ENCODE measurements around the gene SLC22A14.
A peak's percentile ranks its signal among the peaks of the same experiment; 100 is the strongest.

SLC22A14 gene

DNA sequence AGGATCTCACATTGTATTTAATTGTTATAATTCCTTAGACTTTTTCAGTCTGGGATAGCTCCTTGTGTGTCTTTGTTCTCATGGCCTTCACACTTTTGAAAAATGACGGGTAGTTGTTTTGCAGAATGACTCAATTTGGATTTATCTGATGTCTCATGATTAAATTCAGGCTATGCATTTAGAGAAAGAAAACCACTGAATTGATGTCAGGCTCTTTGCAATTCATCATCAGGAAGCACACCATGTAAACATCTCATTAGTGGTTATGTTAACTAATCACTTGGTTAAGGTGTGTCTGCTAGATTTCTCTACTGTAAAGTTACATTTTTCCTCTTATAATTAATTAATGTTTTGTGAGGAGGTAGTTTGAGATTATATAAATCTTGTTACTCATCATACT is 24.5 kb upstream of the SLC22A14 start:
- no peak for FAIRE-seq
- TF ChIP-seq POLR2AphosphoS5 (IDR thresholded peaks at IDR 0.05; ENCODE audit: low read depth, low read length), result no peak
- no peak for DNase-seq (ENCODE audit: insufficient read length)

DNA sequence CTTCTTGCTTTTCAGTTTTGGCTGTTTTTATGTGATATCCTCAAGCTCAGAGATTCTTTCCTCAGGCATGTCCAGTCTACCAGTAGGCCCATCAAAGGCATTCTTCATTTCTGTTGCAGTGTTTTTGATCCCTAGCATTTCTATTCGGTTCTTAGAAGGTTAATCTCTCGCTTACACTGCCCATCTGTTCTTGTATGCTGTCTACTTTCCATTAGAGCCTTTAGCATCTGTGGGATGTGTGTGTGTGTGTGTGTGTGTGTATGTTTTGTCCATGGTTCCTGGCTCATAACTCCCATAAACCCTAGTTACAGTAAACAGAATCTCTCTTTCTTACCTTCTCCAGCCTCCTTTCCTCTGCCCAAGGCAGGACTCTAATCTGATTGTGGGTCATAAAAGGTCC is 21.6 kb upstream of the SLC22A14 start:
- FAIRE-seq, result no peak
- TF ChIP-seq POLR2AphosphoS5 (IDR thresholded peaks at IDR 0.05; ENCODE audit: low read depth, low read length), result no peak
- no peak for TF ChIP-seq POLR2A (IDR thresholded peaks at IDR 0.05; ENCODE audit: low read depth, low read length)
- TF ChIP-seq TAF1 (IDR thresholded peaks at IDR 0.05; ENCODE audit: borderline replicate concordance, low read depth, low read length), result no peak
- DNase-seq (ENCODE audit: insufficient read length), result no peak

DNA sequence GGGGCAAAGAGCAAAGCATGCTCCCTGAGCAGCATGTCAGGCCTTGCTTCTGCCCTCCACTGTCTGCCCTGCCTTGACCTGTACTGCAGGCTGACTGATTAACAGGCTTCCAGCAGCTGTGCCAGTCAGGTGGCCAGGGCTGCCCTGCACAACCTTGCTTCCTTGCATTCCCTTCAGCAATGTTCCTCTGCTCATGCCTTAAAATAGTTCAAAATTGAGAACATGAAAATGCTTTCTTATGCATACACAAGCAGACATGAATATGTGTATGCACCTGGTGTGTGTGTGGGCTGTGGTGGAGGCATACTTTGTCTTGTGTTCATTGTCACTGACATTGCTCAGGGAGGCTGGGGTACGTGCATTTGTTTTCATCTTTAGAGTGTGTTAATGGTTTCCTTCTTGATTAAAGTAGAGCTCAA is 17.7 kb upstream of the SLC22A14 start:
- no peak for DNase-seq (ENCODE audit: insufficient read length)
- TF ChIP-seq POLR2AphosphoS5 (IDR thresholded peaks at IDR 0.05; ENCODE audit: low read depth, low read length) (no peak), POLR2A (IDR thresholded peaks at IDR 0.05; ENCODE audit: low read depth, low read length) (no peak), TAF1 (IDR thresholded peaks at IDR 0.05; ENCODE audit: borderline replicate concordance, low read depth, low read length) (no peak)
- no peak for FAIRE-seq

DNA sequence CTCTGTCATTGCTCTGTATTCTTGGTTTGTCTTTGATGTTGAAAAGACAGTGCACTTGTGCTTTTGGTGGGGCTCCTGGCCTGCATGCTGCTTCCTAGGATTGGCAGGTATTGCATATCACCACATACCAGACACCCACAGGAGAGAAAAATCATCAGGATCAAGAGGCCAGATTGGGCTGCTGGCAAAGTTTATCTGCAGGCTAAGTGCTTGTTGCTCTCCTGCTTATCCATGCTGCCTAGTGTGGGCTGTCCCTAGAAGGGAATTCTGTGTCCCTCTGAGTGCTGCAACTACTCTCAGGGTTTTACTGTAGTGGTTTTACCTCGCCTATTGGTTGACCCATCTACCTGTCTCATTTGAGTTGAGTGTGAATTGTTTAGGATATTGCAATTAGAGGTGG is 17.3 kb upstream of the SLC22A14 start:
- DNase-seq (ENCODE audit: insufficient read length), result no peak
- no peak for FAIRE-seq
- TF ChIP-seq TAF1 (IDR thresholded peaks at IDR 0.05; ENCODE audit: borderline replicate concordance, low read depth, low read length), result no peak
- TF ChIP-seq POLR2A (IDR thresholded peaks at IDR 0.05; ENCODE audit: low read depth, low read length), result no peak
- TF ChIP-seq POLR2AphosphoS5 (IDR thresholded peaks at IDR 0.05; ENCODE audit: low read depth, low read length), result no peak

DNA sequence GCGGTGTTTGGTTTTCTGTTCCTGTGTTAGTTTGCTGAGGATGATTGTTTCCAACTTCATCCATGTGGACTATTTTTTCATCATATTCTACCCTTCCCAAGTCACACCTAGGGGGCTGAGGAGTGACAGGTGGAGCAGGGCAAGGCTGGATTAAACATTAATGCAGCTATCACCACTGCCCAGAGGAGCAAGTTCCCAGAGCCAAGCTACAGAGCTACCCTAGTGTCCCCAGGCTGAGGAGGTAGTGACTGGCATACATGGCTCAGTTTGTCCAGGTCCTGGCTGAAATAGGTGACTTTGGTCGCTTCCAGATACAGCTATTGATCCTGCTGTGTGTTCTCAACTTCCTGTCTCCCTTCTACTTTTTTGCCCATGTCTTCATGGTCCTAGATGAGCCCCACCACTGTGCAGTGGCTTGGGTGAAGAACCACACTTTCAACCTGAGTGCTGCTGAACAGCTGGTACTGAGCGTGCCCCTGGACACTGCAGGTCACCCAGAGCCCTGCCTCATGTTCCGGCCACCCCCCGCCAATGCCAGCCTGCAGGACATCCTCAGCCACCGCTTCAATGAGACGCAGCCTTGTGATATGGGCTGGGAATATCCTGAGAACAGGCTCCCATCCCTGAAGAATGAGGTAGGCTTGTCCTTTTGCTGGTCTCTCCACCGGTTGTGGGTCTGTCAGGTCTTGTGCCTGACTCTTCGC is 16.3 kb upstream of the SLC22A14 start, which contains the start of gene SLC22A13:
Gene SLC22A13 (plus strand): TSS at position 209 of the 704 bp plus-strand sequence. CDS start 49 bp downstream, at position 258.
- FAIRE-seq (no peak), DNase-seq (ENCODE audit: insufficient read length) (no peak)
- TF ChIP-seq POLR2A (IDR thresholded peaks at IDR 0.05; ENCODE audit: low read depth, low read length) (no peak), POLR2AphosphoS5 (IDR thresholded peaks at IDR 0.05; ENCODE audit: low read depth, low read length) (no peak), TAF1 (IDR thresholded peaks at IDR 0.05; ENCODE audit: borderline replicate concordance, low read depth, low read length) (no peak)

DNA sequence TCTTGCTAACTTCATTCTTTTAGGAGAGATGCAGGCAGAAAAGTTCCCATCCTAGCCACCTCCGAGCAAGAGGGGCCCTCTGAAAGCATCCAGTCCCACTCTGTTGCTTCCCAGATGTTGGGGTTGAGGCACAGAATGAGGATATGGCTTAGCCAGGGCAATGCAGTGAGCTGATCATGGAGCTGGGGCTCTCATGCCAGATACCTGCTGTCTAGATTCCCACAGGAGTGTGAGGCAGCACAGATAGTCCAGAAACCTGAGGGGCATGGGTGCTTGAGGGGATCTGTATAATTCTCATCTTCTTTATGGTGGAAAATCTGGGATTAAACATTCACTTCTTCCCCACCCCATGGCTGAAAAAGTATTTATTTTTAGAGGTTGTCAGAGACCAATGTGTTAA is 15.3 kb upstream of the SLC22A14 start:
- TF ChIP-seq POLR2A (IDR thresholded peaks at IDR 0.05; ENCODE audit: low read depth, low read length) (no peak), POLR2AphosphoS5 (IDR thresholded peaks at IDR 0.05; ENCODE audit: low read depth, low read length) (no peak), TAF1 (IDR thresholded peaks at IDR 0.05; ENCODE audit: borderline replicate concordance, low read depth, low read length) (no peak)
- FAIRE-seq (no peak), DNase-seq (ENCODE audit: insufficient read length) (no peak)

DNA sequence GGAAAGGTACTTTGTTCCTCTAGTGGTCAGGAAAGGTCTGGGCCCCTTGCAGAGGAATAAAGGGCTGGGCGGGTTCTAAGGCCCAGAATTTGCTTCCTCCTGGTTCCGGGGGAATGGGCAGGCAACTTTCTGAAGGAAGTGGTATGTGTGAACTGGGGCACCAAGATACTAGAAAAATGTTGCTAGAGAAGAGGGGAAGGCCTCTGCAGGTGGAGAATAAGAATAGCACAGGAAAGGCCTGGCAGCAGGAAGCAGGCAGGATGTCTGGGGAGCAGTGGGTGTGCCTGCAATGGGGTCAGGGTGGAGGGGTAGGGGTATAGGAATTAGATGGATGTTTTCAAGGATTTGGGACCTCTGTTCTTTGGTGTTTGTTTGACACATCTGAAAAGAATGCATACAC is 14.4 kb upstream of the SLC22A14 start:
- FAIRE-seq (no peak), DNase-seq (ENCODE audit: insufficient read length) (no peak)
- TF ChIP-seq POLR2A (IDR thresholded peaks at IDR 0.05; ENCODE audit: low read depth, low read length) (no peak), TAF1 (IDR thresholded peaks at IDR 0.05; ENCODE audit: borderline replicate concordance, low read depth, low read length) (no peak), POLR2AphosphoS5 (IDR thresholded peaks at IDR 0.05; ENCODE audit: low read depth, low read length) (no peak)

DNA sequence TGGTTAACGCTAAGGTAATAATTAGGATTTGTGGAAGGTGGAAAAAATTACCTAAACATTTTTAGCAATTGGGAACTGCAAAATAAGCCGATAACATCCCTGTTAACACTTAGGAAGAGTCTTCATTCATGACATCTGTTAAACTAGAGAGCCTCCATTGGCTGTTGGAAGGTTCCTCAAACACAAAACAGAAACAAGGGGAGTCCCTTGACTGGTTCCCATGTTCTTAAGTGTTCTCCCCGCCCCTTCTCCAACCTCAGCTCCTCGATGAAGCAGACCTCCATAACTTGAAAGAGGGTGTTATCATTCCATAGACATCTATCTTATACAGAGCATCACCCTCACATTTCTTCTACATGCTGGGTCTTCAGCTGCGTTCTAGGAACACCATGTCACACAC is 14.0 kb upstream of the SLC22A14 start:
- TF ChIP-seq POLR2AphosphoS5 (IDR thresholded peaks at IDR 0.05; ENCODE audit: low read depth, low read length) (no peak), TAF1 (IDR thresholded peaks at IDR 0.05; ENCODE audit: borderline replicate concordance, low read depth, low read length) (no peak), POLR2A (IDR thresholded peaks at IDR 0.05; ENCODE audit: low read depth, low read length) (no peak)
- FAIRE-seq (no peak), DNase-seq (ENCODE audit: insufficient read length) (no peak)

DNA sequence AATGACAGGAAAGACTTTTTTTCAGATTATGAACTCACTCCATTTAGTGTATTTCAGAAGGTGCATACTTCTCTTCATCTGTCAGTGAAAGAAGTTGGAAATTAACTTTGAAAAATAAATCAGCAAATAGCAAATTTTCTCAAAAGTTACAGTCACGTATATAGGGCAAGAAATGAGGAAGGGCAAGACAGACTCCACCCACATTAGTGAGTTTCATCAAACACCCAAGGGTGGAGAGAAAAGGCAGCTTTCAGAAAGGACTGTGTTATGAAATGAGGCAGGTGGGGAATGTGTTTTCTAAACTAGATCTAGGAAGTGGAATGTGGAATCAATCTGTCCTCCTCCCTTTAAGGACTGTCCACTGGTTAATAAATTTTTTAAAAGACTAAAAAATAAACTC is 13.6 kb upstream of the SLC22A14 start:
- DNase-seq (ENCODE audit: insufficient read length), result no peak
- TF ChIP-seq TAF1 (IDR thresholded peaks at IDR 0.05; ENCODE audit: borderline replicate concordance, low read depth, low read length) (no peak), POLR2AphosphoS5 (IDR thresholded peaks at IDR 0.05; ENCODE audit: low read depth, low read length) (no peak), POLR2A (IDR thresholded peaks at IDR 0.05; ENCODE audit: low read depth, low read length) (no peak)
- FAIRE-seq, result peak; percentile 27

DNA sequence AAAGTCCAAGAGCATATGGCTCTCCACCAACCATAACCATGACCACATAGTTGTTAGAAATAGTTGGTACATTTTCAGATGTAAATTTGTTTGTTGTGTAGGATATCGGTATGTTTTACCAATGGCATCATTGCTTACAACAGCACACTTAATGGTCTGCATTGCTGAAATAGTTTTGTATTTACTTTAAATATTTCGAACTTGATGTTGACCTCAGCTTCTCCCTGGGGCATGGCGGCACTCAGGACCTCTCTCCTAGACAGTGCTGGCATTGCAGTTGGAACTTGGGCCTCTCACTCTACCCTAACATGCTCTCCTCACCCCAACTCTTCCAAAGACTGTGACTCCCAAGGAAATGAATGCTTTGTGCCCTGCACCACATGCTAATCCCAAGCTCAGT is 11.5 kb upstream of the SLC22A14 start:
- FAIRE-seq (no peak), DNase-seq (ENCODE audit: insufficient read length) (no peak)
- TF ChIP-seq POLR2A (IDR thresholded peaks at IDR 0.05; ENCODE audit: low read depth, low read length), result no peak
- TF ChIP-seq TAF1 (IDR thresholded peaks at IDR 0.05; ENCODE audit: borderline replicate concordance, low read depth, low read length), result no peak
- TF ChIP-seq POLR2AphosphoS5 (IDR thresholded peaks at IDR 0.05; ENCODE audit: low read depth, low read length), result no peak

DNA sequence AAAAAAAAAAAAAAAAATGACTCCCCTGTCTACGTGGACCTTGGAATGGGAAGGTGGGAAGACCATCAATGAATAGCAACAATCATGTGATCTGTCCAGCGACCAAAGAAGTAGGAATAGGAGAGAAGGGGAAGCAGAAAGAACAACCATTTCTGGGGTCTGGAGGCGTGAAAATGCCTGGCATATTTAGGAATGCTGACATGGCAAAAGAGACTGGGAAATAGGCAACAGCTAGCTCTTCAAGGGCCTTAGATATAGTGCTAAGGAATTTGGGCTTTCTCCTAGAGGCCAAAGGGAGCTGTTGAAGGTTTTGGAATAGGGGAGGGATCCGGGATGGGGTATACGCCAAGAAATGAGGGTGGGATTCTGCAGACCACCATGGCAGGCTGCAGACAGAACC is 10.5 kb upstream of the SLC22A14 start:
- DNase-seq (ENCODE audit: insufficient read length), result no peak
- no peak for TF ChIP-seq POLR2AphosphoS5 (IDR thresholded peaks at IDR 0.05; ENCODE audit: low read depth, low read length)
- no peak for TF ChIP-seq POLR2A (IDR thresholded peaks at IDR 0.05; ENCODE audit: low read depth, low read length)
- TF ChIP-seq TAF1 (IDR thresholded peaks at IDR 0.05; ENCODE audit: borderline replicate concordance, low read depth, low read length), result no peak

DNA sequence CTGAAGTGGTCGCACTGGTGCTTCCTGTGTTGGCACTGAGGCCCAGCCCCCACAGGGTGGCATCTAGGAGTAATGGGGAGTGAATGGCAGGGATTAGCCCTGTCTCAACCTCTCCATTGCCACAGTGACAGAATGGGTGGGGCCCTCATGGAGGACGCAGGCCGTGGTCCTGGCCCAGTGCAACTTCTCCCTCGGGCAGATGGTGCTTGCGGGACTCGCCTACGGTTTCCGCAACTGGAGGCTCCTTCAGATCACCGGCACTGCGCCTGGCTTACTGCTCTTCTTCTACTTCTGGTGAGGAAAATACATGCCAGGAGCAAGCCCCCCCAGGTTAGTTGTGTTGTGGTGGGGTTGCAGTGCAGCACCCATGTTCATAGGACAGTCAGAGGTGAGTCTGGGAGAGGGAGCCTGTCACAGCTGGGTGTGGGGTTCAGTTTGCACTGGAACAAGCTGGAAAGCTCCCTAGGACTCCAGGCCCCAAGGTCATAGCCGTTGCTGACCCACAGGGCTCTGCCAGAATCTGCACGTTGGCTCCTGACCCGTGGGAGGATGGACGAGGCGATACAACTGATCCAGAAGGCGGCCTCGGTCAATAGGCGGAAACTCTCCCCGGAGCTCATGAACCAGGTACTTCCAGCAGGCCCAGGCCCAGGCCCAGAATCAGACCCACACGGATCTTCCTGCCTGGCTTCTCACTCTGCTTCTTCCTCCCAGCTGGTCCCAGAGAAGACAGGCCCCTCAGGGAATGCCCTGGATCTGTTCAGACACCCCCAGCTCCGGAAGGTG is 7.0 kb upstream of the SLC22A14 start:
- TF ChIP-seq TAF1 (IDR thresholded peaks at IDR 0.05; ENCODE audit: borderline replicate concordance, low read depth, low read length) (no peak), POLR2A (IDR thresholded peaks at IDR 0.05; ENCODE audit: low read depth, low read length) (no peak)
- DNase-seq (ENCODE audit: insufficient read length) (no peak), FAIRE-seq (no peak)

More for the DNA sequence above, 10.5 kb upstream of the SLC22A14 start:
- FAIRE-seq, result no peak

All from GM12892 (cell line).